Embryonic facial prominence (tissue), 1 donor: Measurements from ENCODE around the gene SEC23A.

Source experiments
- DNase-seq: peaks from one replicate; pipeline ENCODE4 v3.0.0-alpha.2; 2016; ENCODE audit errors: extremely low spot score

Gene SEC23A

GRCh38 chr14:38991299-38991698, 111.7 kb downstream of the SEC23A start:
- DNase-seq, result no peak

- DNase-seq, result no peak
Observed at GRCh38 chr14:38989922-38990546, 113.0 kb downstream of the SEC23A start.

GRCh38 chr14:38987781-38988180, 115.3 kb downstream of the SEC23A start:
- no peak for DNase-seq

- no peak for DNase-seq
Observed at GRCh38 chr14:38982837-38983236, 120.2 kb downstream of the SEC23A start.

- no peak for DNase-seq
Observed at GRCh38 chr14:38982278-38982677, 120.8 kb downstream of the SEC23A start.
